GM11168 (cell line): ENCODE results near the gene SLC1A2.

Experiments
- in situ Hi-C: fragments of 300-500 bp; cut with MboI; formaldehyde crosslinking; loops from one replicate; pipeline ENCODE4 v1.12.0; 2022; ENCODE audit warnings: low sequenced_read_pairs; ENCODE audit not compliant: unreplicated experiment

Gene SLC1A2

DNA sequence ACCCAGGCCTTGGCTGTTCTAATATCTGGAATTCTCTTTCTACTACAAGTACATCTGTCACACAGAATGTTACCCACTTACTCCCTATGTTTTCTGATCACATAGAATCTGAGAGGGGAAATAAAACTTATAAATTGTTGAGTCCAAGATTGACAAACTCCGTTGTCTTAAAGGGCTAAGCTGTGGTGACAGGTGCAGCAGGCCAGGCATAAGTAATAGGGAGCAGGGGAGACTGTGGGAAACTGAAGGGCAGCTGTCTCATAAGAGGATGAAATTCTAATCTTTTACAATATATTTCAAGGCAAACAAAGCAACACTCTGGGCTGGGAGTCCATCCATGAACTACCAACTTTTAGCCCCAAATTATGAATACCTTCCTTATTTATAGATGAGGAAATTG, 133.9 kb downstream of the SLC1A2 start:
- in situ Hi-C loops: no loop called here

- in situ Hi-C loops: no loop called here
Measured at GRCh38 chr11:35282221-35282882, 137.0 kb downstream of the SLC1A2 start.

DNA sequence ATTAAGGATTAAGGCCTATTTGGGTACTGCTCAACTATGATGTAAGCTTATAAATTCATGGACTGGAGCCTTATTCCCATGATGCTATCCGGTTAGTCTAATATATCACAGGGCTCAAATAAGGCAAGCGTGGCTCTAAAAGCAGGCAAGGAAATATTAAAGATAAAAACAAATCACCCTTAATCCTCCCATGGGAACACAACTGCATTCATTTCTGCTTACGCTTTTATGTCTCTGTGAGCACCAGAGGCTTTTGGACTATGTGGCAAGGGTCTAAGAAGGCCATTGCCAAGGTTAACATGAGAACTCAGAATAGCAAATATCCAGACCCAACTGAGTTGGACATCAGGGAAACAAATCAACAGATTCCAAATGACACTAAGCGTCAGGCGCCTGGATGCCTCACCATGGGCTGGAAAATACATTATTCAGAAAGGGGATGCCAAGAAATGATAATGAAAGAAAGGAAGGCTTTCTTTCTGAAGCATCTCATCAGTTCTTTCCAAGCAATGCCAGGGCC, 138.1 kb downstream of the SLC1A2 start:
- in situ Hi-C loops: no loop called here

DNA sequence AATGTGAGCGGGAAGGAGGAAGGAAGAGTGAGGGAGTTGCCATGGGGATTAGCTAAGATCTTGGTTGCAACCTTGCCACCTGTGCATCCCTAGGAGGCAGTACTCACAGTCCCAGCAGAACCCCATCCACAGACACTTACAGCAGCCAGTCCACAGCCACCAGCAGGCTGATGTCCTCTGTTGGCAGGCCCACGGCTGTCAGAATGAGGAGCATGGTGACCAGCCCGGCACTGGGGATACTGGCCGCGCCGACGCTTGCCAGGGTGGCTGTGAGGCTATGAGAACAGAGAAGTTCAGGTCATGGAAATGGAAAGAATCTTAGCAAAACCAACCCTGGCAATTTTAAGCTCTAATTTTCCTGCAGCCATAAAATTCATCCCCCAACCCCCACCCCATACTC, 138.6 kb downstream of the SLC1A2 start:
- in situ Hi-C loops: no loop called here

DNA sequence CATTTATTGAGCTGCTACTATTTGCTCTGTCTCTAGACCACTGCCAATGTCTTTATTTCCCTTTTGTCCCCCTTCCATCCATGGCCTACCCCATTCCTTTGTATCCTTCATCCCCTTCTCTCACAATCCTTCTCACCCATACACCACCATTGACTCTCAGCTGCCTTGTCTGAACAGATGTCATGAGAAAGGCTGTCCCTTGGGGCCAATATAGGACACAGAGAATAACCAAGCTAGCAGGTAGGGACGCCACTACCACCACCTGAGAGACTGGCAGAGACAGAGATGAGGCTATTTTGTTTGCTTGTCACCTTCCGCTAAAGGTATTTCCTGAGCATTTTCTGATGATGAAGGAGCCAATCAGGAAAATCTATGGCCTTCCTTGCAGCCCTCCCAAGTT, 141.5 kb downstream of the SLC1A2 start:
- in situ Hi-C loops: no loop called here

DNA sequence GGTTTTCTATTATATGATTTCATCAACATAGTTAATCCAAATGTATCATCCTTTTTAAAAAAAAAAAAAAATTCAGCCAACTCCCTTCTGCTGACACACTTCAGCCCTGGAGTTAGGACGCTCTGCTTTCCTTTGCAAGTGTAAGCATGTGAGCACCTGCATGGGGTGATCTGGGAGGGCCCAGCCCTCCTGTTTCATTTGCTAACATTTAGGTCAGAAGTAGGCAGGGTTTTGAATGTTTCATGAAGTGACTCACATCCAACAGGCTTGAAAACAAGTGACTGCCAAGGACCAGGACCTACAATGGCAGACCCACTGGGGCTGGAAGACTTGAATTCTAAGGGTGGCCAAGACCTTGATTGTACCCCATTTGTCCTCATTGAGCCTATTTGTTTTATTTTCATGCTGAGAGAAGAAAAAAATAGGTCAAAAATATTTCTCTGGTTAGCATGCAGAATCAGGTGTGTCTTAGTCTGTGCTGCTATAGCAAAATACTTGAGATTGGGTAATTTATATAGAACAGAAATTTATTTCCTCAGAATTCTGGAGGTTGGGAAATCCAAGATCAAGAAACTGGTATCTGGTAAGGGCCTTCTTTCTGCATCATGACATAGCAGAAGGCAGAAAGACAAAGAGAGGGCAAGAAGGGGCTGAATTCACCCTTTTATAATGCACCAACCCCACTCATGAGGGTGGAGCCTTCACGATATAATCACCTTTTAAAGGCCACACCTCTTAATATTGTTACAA, 142.8 kb downstream of the SLC1A2 start:
- in situ Hi-C loops: no loop called here

DNA sequence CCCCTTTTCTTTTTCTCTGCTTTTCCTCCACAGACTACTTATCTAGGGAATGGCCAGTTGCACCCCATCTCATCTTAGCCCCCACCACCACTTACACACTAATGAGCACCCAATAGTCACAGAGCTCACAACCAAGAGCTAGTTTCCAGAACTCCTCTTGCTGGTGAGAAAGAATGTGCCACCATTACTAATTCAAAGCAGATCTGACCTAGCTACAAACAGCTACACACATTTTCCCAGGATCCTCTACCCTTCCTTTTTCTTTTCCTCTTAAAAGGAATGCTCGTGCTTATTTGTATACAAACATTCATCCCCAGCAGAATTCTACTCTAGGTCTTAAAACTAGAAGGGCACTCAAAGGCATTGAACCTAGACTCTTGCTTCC, 143.6 kb downstream of the SLC1A2 start:
- in situ Hi-C loops: no loop called here

DNA sequence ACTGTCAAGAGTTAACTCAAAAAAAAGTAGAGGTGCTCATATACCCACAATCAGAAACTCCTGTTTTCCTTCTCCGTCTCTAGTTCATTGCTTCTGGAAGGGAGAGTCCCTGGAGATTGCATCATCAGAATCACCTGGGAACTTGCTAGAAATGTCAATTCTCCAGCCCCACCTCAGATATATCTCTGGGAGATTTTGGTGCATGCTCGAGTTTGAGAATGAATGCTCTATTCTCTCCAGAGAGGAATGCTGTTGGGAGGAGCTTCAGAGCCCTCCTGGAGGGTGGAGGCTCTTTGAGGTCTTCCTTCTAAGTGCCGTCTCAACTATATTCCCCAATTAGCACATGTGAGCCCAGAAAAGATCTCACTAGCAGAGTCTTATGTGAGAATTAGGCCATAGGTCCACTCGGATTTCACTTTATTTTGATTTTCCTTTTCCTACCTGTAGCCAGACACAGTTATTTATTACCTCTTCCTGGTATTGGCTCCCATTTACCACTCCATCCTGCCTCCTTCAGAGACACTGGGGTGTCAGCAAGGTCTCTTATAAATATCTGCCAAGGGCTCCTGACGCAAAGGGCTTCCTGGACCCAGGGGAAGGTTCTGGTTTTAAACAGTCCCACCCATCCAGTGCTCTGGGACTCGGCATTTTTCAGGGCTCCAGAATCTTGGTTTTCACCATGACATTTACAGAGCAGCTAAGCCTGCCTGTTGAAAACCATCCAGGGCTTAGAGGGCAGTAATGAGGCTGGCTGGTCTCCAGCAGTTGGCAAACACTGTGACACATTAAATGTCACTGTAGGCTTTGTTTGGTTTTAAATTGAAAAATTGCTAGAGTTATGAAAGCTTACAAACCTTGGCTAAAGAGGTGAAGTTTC, 144.2 kb downstream of the SLC1A2 start:
- in situ Hi-C loops: no loop called here

DNA sequence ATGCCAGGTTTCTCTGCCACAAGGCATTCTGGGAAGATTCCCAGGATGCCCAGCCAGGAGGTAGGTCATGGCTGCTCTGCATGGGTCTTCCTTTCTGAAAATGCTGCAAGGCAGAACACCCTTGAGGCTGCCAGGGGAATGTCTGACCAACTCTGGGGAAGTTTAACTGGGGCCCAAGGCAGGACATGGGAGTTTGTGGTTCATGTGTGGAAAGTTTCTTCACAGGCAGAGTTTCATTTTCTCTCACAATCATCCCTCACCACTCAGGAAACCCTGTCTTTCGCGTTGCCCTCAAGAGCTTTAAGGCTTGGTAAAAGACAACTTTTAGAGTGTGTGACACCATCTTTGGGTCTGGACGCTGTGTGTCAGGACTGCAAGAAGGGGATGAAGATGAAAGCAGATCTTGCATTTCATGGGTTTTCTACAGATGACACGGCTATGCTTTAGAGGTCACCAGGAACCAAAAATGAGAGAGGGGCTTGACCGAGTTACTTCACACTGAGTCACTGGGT, 146.9 kb downstream of the SLC1A2 start:
- in situ Hi-C loops: no loop called here

DNA sequence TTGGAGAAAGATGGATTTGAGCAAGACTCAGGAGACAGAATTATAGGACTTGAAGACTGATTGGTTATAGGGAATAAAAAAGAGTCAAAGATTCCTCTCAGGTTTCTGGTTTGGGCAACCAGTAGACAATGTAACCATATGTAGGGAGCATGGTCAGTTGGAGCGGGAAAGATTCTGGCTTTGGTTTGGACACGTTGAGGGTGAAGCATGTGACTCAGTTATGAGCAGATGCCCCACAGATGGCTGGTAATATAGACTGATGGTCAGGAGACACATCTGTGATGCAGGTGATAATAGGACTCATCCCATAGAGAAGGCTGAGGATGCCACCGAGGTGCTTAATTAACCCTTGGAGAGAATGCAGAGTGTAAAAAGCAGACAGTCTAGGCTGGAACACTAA, 148.3 kb downstream of the SLC1A2 start:
- in situ Hi-C loops: no loop called here

- in situ Hi-C loops: no loop called here
Measured at GRCh38 chr11:35270342-35270741, 149.0 kb downstream of the SLC1A2 start.

DNA sequence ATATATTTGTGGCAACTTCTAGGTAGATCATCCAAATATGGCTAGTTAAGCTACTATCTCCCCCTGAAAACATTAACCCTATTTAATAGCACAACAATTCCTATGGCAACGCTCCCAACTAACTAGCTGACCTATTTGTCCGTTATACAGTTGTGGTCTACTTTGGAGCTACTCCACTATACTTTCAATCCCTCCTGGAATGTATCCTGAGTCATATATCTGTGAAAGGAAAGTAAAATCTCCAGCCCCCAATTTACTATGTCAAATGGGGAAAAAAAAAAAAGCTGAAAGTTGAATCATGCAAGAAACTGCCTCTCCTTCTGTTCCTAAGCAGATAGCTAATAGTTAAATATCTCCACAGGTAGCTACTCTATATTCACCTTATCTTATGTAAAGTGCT, 151.9 kb downstream of the SLC1A2 start:
- in situ Hi-C loops: no loop called here

GRCh38 chr11:35265755-35266454, 153.5 kb downstream of the SLC1A2 start:
- in situ Hi-C loops: no loop called here

DNA sequence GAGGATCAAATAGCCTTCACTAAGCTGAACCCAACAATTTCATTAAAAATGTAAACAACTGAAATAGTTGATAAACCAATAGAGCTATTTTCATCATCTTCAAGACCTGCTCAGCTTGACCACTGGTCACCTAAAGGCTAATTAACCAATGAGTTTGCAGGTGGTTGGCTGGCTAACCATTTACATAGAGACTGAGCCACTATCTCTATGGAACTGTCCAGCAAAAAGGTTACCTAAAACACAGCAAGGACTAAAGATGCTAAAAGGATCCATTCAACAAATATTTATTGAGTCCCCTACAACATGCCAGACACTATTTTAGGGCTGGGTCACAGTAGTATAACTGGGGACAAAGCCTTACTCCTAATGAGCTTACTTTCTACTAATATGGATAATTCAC, 156.6 kb downstream of the SLC1A2 start:
- in situ Hi-C loops: no loop called here

GRCh38 chr11:35262056-35262455, 157.3 kb downstream of the SLC1A2 start:
- in situ Hi-C loops: no loop called here

- in situ Hi-C loops: no loop called here
Measured at GRCh38 chr11:35261197-35261596, 158.2 kb downstream of the SLC1A2 start.

- in situ Hi-C loops: no loop called here
Measured at GRCh38 chr11:35260342-35260985, 158.9 kb downstream of the SLC1A2 start.

DNA sequence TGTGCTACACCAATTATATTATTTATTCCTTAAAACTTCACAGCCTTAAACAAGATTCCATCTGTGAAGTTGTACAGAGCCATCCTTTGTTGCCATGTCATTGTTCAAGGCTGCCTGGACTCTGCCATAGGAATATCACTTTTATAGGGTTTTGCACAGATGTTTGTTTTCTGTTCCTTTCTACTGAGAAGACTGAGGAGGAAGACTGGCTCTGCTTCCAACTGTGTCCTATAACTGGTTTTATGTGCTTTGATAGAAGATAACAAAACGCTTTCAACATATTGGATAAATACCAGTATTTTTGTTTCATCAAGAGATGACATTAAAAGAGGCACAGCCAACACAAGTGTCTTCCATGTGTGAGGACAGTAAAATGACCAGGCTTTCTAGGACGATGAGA, 159.8 kb downstream of the SLC1A2 start:
- in situ Hi-C loops: no loop called here

DNA sequence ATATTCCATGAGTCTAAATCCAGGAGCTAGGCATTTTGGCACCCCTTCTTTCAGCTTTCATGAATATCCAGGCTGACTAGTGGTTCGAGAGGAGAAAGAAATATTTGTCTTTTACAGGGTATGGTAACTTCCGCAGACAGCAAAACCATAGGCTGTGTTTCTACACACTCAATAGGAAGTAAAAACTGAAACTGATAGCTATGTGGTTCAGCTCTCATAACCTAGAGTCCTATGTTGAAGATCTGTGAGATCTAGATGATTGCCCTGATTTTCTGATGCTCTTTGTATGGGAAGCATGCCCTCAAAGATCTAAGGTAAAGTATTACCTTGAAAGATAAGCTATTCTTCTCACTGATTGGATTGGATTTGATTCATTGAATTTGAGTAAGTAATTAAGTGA, 162.1 kb downstream of the SLC1A2 start:
- in situ Hi-C loops: no loop called here

DNA sequence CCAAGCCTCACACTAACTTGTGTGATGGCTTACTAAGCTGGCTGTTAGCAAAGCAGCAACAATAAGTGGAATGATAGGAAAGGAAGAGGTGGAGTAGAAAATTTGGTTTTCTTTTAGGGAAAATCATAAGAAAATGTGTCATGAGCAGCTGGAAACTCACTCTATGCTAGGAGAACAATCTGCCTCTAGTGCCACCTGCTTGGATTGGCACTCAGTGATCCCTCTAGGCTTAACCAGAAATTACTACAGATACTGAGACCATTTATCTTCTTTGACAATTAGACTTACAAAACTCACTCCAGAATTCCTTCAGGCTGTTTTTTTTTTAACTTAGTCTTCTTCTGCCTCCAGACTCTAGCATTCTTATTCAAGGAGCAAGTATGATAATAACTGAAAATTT, 163.1 kb downstream of the SLC1A2 start:
- in situ Hi-C loops: no loop called here
